SKM-1 treated with dmso at 0.1 percent for 144 hours (cell line): ENCODE results near the gene TNS1.

Source experiments
- DNase-seq: peaks from one replicate; lab custom pipeline; 2025; ENCODE audit not compliant: unreplicated experiment; lab: John Stamatoyannopoulos, UW

Gene TNS1

DNA sequence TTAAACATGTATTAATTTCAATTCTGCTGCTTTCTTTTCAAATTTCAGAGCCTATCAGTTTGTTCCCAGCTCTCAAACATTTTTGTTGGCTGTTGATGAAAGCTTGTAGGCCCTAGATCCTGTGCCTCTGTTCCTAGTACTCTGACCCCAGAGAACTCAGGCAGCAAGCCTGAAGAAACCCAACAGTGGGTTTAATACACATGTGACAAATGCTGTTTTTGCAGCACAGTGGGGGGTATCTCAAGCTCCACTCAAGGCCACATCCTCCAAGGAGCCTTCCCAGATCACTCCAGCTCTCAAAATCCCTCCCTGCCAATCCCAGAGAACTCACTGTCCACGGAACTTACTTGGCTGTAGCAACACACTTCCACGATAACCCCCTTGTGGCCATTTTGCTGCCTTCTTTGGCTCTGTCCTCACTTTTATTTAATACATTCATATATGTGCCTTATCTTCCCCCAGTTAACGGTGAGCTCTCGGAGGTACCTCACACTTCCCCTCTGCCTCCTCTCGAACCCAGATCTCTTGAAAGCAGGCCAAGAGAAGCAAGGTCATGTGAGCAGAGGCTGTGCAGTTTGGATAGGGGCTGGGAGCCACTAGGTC is 122.4 kb downstream of the TNS1 start:
- DNase-seq, result no peak

DNA sequence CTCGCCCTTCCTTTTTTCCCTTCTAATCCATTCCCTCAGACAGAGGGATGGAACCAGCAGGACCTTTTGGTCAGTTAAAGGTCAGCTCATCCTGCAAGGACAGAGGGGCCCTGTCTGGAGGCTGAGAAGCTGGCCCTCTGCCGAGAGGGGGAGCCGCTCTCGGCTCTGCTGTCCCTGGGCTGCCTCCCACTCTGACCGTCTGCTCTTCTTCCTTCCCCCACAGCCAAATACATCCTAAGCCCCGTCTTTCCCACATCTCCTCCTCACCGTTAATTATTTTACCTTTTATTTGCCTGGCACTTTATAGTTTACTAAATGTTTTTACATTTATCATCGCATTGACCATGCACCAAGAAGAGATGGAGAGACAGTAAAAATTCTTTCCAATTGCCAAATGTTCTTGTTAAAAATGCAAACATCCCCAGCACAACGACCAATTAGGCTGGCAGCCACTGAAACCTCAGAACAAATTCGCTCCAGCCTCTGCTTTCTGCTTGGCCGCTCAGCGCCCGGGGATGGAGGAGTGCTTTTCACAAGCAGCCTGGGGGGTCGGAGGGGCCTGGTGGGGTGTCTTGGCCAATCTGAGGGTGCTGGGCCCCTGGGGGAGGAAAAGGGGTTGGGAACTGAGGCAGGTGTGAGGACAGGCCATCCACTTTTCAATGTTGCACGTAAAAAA is 123.7 kb downstream of the TNS1 start:
- no peak for DNase-seq

DNA sequence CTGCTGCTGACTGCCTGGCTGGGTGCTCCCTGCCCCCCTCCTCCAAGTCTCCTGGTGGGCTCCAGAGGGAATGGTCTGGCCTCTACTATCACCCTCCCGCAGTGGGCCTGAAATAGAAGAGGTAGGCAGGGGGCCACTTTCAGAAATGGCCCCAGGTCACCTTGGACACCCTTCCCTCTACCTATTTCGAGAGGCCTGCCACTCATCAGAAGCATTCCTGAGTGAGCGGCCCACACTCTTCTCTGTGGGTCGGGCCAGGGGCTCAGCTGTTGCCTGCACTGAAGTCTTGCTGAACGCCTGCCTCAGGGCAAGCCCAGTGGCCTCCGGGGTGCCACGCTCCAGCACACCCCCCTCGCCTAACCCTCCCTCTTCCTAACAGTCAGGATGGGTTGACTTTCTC is 124.9 kb downstream of the TNS1 start:
- DNase-seq, result no peak

DNA sequence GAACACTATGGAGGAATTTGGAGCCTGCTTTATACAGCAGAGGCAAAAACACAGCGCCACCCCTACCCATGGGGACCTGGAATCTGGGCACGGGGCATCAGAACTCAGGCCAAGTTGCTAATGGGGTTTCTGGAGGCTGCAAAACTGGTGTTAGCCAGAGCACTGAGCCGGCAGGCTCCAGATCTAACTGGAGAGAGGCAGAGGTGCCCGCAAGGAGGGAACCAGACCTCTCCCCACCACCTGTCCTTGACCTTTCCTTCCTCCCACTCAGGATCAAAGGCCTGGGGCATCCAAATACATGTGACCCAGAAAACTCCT is 126.6 kb downstream of the TNS1 start:
- no peak for DNase-seq

DNA sequence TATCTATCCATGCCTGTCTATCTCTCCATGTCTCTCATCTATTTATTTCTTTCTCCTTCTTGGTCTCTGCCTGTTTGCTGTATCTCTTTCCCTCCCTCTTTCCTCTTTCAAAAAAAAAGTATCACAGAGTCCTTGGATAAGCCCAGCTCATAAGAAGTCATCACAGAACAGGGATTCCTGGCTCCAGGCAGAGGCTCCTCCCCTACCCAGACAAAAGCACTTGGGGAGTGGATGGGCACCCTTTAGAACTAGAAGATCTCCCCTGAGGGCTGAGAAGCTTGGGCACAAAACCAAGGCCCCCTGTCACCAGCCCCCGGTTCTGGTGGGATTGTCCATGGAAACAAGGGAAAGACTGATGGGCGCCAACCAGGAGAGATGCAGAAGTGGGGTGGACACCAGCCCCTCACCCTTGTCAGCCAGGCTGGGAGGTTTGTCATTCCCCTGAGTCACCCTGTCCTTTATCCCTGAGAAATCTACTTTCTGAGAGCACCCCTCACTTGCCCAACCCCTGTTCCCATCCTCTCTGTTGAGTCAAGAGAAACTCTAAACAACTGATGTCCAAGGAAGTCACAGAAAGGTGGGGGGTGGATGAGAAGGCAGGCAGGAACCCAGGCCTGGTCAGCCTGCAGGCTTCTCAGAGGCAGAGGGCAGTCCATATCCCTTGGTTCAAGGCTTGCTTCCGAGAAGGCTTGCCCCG is 127.1 kb downstream of the TNS1 start:
- no peak for DNase-seq

DNA sequence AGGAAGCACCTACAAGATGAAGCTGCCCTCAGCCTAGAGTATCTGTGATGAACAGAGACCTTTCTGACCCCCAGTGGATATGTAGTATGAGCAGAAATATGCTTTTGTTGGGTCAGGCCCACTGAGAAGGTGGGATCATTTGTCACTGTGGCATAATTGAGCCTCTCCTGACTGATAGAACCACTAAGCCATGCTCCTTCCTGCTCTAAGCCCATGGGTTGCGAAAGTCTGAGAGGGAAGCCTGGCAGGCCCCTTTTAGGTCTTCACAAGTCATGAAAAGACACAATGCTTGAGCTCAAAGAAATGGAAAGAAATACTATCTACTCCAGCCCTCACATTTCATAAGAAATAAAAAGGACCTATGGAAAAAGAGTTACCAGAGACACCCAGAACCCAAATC is 127.7 kb downstream of the TNS1 start:
- DNase-seq, result no peak

DNA sequence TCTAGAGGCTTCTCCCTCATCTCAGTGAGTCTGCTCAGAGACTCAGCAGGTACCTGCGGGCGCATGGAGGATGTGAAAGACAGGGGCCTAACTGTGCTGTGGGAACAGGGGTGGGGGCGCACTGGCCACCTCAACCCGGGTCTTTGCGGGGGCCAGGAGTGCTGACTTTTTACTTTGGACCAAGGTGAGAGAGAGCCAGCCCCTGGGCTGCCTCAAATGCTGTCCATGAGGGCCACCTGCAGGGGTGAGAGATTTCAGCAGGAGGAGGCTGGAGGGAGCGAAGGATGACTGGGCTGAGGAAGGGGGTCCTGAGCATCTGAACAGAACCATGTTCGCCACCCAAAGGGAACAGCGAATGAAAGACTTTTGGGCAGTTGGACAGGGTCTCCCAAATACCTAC is 129.4 kb downstream of the TNS1 start:
- DNase-seq, result no peak

DNA sequence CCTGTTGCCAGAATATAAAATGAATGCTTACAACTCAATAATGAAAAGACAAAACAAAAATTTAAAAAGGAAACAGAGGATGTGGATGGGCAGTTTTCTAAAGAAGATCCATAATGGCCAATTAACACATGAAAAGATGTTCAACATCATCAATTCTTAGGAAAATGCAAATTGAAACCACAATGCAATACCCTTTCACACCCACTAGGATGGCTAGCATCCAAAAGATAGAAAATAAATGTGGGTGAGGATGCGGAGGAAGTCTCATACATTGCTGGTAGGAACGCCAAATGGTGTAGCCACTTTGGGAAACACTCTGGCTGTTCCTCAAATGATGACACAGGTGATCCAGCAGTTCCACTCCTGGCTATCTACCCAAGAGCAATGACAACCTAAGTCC is 130.5 kb downstream of the TNS1 start:
- DNase-seq, result no peak

DNA sequence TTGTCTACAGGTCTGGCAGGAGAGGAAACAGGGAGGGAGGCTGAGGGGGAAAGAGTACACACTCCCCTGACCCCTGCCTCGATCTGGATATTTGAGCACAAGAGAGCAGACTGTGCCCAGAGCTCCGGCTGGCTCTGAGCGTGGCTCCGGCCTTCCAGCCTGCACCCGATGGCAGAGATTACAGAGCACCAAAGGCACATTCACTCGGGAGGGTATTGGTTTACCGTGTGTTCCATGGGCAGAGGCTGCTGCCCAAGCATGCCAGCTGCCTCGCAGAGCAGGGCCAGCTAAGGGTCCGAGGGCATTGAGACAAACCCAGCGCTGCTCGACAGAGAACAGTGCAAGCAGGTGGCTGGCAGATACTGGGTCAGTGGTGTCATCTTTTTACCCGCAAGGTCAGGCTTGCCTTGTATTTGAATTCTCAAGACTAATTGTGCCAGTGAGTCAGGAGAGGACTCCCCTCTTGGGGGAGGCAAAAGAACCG is 132.2 kb downstream of the TNS1 start:
- DNase-seq, result no peak

DNA sequence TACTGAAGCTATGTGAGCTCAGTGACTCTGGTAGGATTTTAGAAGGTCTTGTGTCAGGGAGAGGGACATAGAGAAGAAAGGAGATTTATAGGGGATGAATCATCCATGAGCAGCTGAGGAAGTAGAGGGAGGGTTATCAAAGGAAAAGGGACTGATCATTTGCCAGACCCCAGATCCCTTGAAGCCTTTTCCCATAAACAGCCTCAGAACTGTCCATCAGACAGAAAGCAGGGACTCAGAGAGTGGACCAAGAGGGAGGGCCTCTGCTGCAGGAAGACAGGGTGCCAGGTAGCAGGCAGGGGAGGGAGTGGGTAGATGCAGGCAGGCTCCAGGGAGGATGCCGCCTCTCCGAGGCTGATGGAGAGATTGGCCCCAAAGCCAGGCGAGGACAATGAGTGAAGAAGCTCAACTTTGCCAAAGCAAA is 133.9 kb downstream of the TNS1 start:
- no peak for DNase-seq

DNA sequence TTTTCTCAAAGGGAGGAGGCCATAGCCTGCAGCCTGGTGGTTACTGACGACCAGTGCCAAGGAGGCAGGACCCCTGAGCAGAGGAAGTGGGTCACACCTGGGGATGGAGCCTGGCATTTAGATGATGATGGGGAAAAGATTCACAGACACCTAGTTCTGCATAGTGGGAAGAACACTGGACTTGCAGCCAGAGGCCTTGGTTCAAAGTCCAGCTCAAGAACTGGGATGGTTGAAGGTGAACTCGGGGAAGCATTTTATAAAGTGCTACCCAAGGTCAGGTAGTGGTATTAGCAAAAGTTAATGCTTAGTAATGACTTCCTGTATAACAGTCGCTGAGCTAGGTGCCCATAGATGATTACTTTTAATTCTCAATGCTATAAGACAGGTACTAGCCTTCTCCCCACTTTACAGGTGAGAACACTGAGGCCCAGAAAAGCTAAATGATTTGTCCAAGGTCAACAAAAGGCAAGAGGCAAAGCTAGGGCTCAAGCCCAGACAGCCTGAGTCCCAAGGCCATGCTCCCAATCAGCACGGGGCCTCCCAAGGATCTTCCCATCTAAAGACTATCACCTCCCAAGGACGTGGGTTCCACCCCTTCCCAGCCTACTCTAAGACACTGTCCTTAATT is 134.4 kb downstream of the TNS1 start:
- no peak for DNase-seq

DNA sequence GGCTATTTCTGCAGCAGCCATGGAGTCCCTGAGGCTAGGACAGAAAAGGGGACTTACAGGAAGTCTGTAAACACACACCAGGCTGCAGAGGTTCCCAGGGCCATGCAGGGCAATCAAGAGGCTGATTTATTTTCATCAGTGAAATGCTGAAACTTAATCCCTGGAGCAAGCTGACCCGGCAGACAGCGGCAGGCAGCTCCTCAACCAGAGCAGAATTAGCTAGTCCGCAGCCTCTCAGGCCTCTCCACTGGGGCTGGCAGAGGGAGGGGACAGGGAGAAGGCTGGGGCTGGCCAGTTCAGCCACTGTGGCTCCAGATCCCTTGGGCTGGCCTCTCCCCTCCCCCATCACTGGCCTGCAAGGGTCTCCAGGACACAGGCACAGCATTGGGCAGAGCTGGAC is 136.3 kb downstream of the TNS1 start:
- DNase-seq, result no peak

DNA sequence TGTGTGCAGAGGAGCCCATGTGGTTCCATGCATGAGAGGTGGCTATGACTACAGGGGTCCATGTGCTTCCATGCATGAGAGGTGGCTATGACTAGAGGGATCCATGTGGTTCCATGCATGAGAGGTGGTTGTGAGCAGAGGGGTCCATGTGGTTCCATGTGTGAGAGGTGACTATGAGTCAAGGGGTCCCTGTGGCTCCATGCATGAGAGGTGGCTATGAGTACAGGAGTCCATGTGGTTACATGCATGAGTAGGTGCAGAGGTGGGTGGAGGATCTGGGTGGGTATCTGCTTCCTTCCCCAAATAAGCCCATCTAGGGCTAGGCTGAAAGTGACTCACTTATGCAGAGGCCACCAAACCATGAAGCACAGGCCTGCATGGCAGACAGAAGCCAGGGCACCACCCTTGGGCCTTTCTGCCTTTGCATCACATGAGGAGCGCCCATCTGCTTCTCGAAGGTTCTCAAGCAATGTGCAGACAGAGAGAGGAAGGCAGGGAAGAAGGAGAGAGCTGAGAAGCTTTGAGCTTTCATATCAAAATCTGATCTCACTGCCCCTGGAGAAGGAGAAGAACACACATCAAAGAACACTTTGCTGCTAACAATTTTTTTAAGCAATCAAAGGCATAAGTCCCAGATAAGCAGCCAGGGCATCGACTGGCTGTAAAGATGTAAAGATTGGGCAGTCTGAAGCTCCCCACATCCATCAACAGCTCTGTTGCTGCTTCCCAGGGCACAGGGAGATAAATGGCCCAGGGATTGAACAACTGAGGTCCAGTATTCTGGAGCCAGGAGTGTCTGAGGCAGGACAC is 137.6 kb downstream of the TNS1 start:
- no peak for DNase-seq

DNA sequence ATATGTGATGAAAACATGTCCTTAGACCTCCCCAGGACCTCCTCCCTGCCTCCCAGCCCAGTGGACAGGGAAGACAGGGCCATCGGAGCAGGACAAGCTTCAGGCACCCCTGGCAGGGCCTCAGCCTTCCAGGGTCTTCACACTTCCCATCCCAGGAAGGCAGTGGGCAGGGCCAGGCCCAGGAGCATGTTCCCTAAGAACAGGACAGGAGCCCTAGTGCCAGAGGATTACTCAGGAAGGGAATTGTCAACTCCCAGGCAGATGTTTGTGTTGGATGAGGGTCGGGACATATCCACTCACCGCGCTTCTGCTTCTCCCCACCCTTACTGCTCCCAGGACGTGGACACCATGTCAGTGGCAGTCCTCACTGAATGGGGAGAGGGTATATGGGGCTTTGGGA is 138.9 kb downstream of the TNS1 start:
- DNase-seq, result no peak

DNA sequence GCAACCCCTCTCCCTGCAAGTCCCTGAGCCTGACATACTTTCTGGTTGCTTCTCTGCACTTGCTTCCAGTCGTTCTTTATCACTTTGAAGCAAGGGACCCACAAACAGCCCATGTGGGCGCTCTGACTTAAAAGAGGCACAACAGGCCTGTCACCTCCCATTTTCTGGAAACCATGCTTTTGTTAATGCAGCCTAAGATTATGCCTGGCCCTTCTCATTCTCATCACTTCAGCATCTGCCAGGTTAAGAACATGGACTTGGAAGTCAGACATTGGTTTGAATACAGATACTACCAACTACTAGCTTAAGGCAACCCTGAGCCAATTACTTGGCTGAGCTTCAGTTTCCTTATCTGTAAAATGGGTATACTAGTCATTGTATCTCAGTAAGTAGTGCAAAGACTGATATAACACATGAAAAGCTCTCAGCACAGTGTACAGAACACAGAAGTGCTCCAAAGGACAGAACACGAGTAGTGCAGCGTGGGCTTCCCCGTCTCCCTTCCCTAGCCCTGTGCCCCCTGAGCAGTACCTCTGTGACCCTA is 141.4 kb downstream of the TNS1 start:
- no peak for DNase-seq

DNA sequence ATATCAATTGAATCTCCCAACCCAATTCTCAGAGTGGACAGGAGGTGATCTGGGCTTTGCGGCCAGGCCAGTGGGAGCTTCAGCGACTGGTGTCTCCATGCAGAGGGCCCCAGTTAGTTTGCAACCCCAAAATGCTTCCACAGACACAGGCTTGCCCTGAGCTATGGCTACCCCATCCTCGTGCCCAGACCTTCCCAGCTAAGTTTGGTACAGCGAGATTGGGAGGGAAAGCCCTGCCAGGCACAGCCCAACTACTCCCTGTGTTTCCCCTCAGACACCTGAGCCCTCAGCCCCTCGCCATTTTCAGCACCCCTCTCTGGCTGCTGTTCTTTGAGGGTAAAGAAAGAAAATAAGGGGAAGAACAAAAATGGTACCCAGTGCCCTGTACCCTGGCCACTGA is 142.9 kb downstream of the TNS1 start:
- DNase-seq, result no peak

DNA sequence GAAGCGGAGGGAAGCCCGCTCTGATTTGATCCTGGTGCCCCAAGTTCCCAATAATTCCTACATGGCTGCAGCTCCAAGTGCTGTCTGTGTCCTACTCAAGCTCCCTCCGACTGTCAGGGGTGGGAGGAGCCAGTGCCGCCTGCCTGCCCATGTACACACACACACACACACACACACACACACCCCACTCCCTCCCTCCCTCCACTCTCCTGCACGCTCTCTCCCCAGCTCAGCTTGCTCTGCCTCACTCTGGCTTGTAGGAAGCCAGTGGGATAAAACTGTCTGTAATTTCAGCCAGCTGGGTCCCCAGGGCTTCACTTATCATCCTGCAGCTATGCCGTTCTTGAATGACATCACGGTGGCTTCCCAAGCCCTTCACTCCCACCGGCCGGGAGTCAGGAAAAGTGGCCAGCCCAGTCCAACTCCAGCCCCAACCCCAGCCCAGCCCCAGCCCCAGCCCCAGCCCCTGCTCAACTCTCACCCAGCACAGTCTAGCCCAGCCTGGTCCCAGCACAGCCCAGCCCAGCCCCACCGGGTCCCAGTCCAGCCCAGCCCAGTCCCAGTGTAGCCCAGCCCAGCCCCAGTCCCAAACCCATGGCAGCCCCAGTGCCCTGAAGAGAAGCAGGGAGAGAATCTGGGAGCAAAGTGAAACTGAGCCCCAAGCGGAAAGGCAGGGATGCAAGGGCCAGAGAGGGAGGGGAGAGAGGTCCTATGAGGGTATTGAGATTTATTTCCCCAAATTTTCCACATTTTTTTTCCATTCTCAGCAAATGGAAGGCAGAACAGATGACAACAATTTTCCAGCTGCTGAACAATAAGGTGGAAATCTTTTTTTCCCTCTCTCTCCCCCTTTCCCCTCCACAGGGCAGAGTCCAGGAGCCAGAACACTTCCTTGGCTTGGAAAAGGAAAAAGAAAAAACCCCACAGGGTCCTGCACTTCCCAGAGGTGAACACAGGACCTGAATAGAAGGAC is 144.0 kb downstream of the TNS1 start:
- no peak for DNase-seq

DNA sequence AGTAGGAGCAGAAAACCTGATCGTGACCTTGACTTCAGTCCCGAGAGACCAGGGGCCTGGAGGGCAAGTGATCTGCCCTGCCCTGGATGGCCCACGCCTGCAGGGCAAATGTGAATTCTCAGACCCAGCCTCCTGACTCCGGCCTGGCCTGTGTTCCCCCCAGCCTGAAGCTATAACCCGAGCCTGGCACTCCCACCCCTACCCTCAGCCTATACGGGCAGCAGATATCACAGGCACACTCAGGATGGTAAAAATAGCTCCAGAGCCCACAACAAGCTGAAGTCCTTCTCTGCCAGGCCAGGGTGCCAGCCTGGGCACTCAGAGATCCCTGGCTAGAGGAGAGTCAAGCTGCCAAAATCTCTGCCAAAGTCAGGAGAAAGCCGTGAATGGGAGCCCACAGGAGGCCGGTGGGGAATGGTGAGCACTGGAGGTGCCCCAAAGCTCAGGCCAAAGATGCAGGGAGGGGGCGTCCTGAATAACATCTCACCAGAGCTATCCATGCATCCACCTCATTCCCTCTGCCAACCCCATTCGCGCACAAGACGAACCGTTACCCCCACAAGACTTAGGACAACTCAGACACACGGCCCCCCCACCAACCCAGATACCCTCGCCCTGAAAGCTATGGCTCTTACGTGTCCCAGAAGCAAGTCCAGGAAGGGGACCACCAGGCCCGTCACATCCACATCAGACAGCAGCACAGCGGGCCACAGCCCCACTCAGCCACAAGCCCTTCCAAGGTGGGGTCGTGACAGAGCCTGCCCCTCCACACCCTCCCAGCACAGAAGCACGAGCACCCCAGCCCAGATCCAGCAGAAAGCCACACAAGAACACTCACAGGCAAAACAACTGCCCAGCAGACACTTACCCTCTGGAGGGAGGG is 144.9 kb downstream of the TNS1 start:
- no peak for DNase-seq

DNA sequence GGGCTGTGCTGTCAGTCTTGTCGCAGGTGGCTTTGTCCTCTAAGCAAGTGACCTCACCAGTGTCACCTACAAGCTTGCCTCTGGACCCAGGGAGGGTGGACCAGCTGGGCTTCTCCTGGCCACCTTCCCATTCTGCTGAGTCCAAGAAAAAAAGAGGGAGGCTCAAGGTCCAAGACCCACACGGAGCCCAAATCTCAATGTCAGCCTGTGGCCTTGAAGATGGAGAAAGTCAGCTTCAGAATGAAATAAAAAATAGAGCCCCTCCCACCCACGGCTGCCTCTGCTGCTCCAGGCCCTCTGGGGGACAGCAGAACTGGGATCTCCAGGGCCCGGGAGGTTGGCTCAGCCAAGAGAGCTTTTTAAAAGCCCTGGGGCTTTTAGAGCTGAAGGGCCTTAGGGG is 145.9 kb downstream of the TNS1 start:
- no peak for DNase-seq
